Measurements from ENCODE around the gene NPC1. TPM values are rescaled to one million over a fixed set of nuclear protein-coding genes. Genes with fewer than 3 reads are reported as not detected.

NPC1 gene
- total RNA-seq, 2 donors from 2014 or later, result 43.6 to 44.9 TPM

DNA sequence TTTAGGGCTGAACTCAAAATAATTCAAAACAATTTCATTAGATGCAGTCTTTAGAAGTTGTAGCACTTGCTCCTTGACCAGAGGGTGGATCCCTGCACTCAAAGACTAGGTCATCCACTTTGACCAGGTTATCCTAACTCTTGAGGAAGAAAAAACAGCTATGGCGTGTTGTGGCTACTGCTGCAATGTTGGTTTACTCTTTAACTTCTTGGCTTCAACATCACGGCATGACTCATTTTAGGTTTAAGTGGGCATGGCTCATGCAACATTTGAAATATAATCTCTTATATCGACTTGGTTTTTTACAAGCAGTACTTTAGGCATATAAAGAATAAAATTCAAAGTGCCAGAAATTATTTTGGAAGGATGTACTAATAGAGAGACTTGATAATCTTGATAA is 41.0 kb upstream of the NPC1 start:
- DNase-seq, result no peak
- Histone ChIP-seq H3K9ac (ENCODE audit: extremely low read depth, low read length, poor library complexity, severe bottlenecking) (no peak overlapping the region), H3K36me3 (ENCODE audit: control insufficient read depth, insufficient read depth, low read length) (no peaks in the 10 kb centered on the region), H3K9me3 (ENCODE audit: control insufficient read depth, low read length) (no peaks in the 10 kb centered on the region), H3K4me3 (ENCODE audit: low read length) (no peak overlapping the region), H3K4me1 (ENCODE audit: control insufficient read depth, insufficient read depth, low read length) (no peaks in the 10 kb centered on the region), H3K27ac (ENCODE audit: low read depth, low read length) (no peak overlapping the region), H3K27me3 (ENCODE audit: control insufficient read depth, insufficient read depth, low read length, poor library complexity, severe bottlenecking) (no peaks in the 10 kb centered on the region)
- no peaks in the 10 kb centered on the region for H3K36me3 Mint-ChIP-seq (ENCODE audit: low read depth)
- H3K4me3 Mint-ChIP-seq, result no peak overlapping the region
- no peaks in the 10 kb centered on the region for H3K9me3 Mint-ChIP-seq
- H3K4me1 Mint-ChIP-seq, result peaks cover 3% of the 10 kb centered on the region
- 86 to 93% methylated on average over 1 to 3 of the region's 3 CpGs for WGBS, 2 experiments (ENCODE audit: insufficient coverage in 1 of 2, insufficient read length in 1 of 2)
- H3K27ac Mint-ChIP-seq, result no peak overlapping the region
- H3K27me3 Mint-ChIP-seq (ENCODE audit: insufficient read depth), result no peaks in the 10 kb centered on the region
- no peak for TF ChIP-seq CTCF (conservative IDR thresholded peaks at IDR 0.05)

DNA sequence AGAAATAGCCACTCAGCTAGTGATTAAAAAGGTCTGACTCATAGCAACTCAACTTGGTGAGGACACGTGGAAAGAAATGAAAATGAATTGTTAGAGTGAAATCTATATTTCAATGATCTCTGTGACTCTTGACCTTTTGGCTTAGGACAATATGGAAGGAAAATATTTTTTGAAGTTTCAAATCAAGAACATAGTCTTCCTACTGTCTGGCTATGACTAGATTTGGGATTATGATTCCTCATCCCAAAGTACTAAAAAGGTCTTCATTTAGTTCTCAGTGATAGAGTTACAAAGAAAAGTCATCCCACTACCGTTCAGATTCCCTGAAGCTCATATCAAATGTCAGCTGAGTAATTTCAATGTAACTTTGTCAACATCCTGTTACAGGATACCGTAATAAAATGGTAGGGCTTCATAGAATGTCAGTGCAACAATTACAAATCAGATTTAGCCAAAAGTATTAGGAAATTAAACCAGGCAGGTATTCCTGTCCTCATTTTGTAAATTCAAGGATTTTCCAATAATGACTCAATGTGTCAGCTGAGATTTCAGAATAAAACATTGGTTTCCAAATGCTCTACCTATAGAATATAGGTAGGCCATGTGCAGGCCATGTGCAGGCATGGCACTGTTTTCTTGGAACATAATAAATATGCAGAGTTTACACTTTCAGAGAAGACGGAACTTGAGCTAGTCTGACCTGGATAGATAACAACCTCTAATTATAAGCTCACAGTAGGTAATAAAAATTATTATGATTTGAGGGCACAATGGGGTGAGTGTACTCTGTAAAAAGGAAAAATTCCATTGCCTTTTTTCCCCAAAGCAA is 40.4 kb upstream of the NPC1 start:
- H3K4me3 Mint-ChIP-seq, result no peak overlapping the region
- 90 to 92% methylated on average over 3 to 4 of the region's 4 CpGs for WGBS, 2 experiments (ENCODE audit: insufficient coverage in 1 of 2, insufficient read length in 1 of 2)
- no peaks in the 10 kb centered on the region for H3K4me1 ChIP-seq (ENCODE audit: control insufficient read depth, insufficient read depth, low read length)
- H3K27ac Mint-ChIP-seq, result no peak overlapping the region
- H3K9me3 Mint-ChIP-seq, result no peaks in the 10 kb centered on the region
- H3K36me3 Mint-ChIP-seq (ENCODE audit: low read depth), result no peaks in the 10 kb centered on the region
- no peaks in the 10 kb centered on the region for H3K4me1 Mint-ChIP-seq
- H3K36me3 ChIP-seq (ENCODE audit: control insufficient read depth, insufficient read depth, low read length), result no peaks in the 10 kb centered on the region
- H3K27me3 ChIP-seq (ENCODE audit: control insufficient read depth, insufficient read depth, low read length, poor library complexity, severe bottlenecking), result peaks cover 3% of the 10 kb centered on the region
- DNase-seq, result no peak
- TF ChIP-seq CTCF (conservative IDR thresholded peaks at IDR 0.05), result no peak
- no peak overlapping the region for H3K9ac ChIP-seq (ENCODE audit: extremely low read depth, low read length, poor library complexity, severe bottlenecking)
- H3K4me3 ChIP-seq (ENCODE audit: low read length), result no peak overlapping the region
- no peak overlapping the region for H3K27ac ChIP-seq (ENCODE audit: low read depth, low read length)
- H3K27me3 Mint-ChIP-seq (ENCODE audit: insufficient read depth), result peaks cover 5% of the 10 kb centered on the region
- H3K9me3 ChIP-seq (ENCODE audit: control insufficient read depth, low read length), result no peaks in the 10 kb centered on the region

DNA sequence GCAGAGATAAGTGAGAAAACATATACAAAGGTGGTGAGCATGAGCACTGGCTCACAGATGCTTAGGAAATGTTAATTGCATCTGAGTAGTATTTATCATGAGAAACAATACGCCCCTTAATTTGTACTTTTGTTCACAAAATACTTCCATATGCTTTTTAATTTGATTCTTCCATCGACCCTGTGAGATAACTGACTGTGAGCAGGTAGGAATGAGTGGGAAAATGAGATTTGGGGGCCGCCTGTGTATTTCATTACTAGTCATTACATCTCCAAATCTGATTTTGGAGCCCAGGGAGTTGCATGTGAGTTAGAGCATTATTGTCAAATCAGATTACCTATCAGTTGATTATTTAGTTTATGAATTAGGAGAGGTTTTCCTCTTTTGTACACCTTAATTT is 36.7 kb upstream of the NPC1 start:
- Mint-ChIP-seq H3K9me3 (no peaks in the 10 kb centered on the region), H3K27ac (no peak overlapping the region), H3K4me3 (no peak overlapping the region), H3K27me3 (ENCODE audit: insufficient read depth) (peaks cover 35% of the 10 kb centered on the region), H3K36me3 (ENCODE audit: low read depth) (no peaks in the 10 kb centered on the region), H3K4me1 (peaks cover 6% of the 10 kb centered on the region)
- Histone ChIP-seq H3K4me1 (ENCODE audit: control insufficient read depth, insufficient read depth, low read length) (peaks cover 8% of the 10 kb centered on the region), H3K4me3 (ENCODE audit: low read length) (no peak overlapping the region), H3K36me3 (ENCODE audit: control insufficient read depth, insufficient read depth, low read length) (no peaks in the 10 kb centered on the region), H3K9me3 (ENCODE audit: control insufficient read depth, low read length) (no peaks in the 10 kb centered on the region), H3K27ac (ENCODE audit: low read depth, low read length) (no peak overlapping the region), H3K27me3 (ENCODE audit: control insufficient read depth, insufficient read depth, low read length, poor library complexity, severe bottlenecking) (peaks cover 34% of the 10 kb centered on the region), H3K9ac (ENCODE audit: extremely low read depth, low read length, poor library complexity, severe bottlenecking) (no peak overlapping the region)
- no peak for TF ChIP-seq CTCF (conservative IDR thresholded peaks at IDR 0.05)
- WGBS, 2 experiments (ENCODE audit: insufficient coverage in 1 of 2, insufficient read length in 1 of 2), result 86 to 100% methylated on average over 1 of the region's 3 CpGs
- DNase-seq, result no peak

Data from endodermal cell (in vitro differentiated cells).